Measurements from ENCODE around the gene PKNOX1. TPM values are rescaled to one million over a fixed set of nuclear protein-coding genes. Genes with fewer than 3 reads are reported as not detected.
A peak's percentile ranks its signal among the peaks of the same experiment; 100 is the strongest.
"Not testable (repeated sequence)": the region's sequence is repeated elsewhere in the genome, so short reads cannot be mapped to it uniquely, and the experiment has no call there.

PKNOX1 gene
- total RNA-seq, 1 experiment from 2014 or later: 43.4 TPM

DNA sequence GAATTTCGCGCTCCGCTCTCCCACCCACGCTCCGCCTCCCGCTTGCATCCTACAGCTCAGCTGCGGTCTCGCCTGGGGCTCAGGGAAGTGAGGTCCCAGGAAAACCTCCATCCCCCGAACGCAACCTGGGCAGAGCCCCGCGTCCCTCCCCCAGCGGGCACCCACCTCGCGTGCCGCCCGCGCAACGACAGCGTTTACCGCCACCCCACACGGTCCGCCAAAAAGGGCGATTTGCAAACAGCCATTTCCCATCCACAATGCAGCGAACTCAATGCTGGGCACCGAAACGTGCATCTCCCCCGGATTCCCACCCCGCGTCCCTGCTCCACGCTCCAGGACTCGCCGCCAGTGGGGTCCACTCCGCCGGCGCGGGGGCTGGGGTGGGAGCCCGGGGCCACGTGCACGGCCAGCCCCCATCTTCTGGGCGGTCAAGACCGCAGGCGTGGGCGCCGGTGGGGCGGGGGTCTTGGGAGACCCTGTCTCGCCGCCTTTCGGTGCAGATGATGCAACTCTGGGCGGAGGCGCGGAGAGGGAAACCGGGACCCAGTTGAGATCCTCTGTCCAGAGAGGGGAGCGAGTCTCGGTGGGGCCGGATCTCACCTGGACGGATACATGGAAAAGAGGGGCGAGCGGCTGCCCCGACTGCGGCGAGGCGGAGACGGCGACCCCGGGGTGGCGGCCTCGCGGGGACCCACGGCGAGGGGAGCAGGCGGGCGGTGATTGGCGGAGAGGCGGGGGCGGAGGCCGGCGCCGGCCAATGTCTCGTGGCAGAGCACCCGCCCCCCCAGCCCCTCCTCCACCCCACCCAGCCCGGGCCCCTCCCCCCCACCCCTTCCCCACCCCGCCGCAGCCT is 101.0 kb downstream of the PKNOX1 start, which contains the start of gene CBS:
Gene CBS, minus strand, starts transcription at position 666 of the 853 bp plus-strand sequence. CDS start 3,642 bp downstream, outside the sequence.
- H4K8ac ChIP-seq (replicated peaks; ENCODE audit: insufficient read length, low read depth, low read length); H2BK5ac ChIP-seq (ENCODE audit: insufficient read length, low read length); H4K20me1 ChIP-seq (ENCODE audit: control insufficient read depth, insufficient read depth, insufficient read length); H3K27me3 Mint-ChIP-seq (ENCODE audit: low read depth); H3T11ph ChIP-seq (ENCODE audit: low read length); H3K23ac ChIP-seq (ENCODE audit: insufficient read length, low read depth, low read length); H3K27ac Mint-ChIP-seq; H3K4me1 Mint-ChIP-seq; H3K27me3 ChIP-seq (ENCODE audit: insufficient read depth, low read length); DNase-seq; H3K23me2 ChIP-seq (ENCODE audit: insufficient read length, low read depth, low read length, poor library complexity, severe bottlenecking); H3K14ac ChIP-seq (ENCODE audit: insufficient read depth, low read length); H2BK15ac ChIP-seq (ENCODE audit: low read depth, low read length); H3K79me2 ChIP-seq (ENCODE audit: insufficient read depth, low read length); H2BK12ac ChIP-seq (ENCODE audit: insufficient read length, low read depth, low read length); H3K56ac ChIP-seq (ENCODE audit: insufficient read length, low read depth, low read length); H3K27ac ChIP-seq (ENCODE audit: insufficient read length, low read depth, low read length); H4K91ac ChIP-seq (ENCODE audit: insufficient read length, low read depth, low read length); H2AFZ ChIP-seq (ENCODE audit: low read length); H3K9ac ChIP-seq (ENCODE audit: extremely low read depth, insufficient read length, low read length); H4K5ac ChIP-seq (ENCODE audit: insufficient read length, low read depth, low read length); H2AK5ac ChIP-seq (ENCODE audit: insufficient read length, low read length); H3K36me3 Mint-ChIP-seq (ENCODE audit: insufficient read depth in 1 of 3, low read depth in 3 of 3); H3K9me3 Mint-ChIP-seq; H3K4me2 ChIP-seq (ENCODE audit: insufficient read depth, insufficient read length, low read length); H3K4ac ChIP-seq (ENCODE audit: low read depth, low read length); H3K18ac ChIP-seq (ENCODE audit: insufficient read length, low read depth, low read length); H3K4me1 ChIP-seq (ENCODE audit: insufficient read depth, low read length); H3K79me1 ChIP-seq (ENCODE audit: insufficient read depth, low read depth, low read length, poor library complexity, severe bottlenecking); H2BK120ac ChIP-seq (ENCODE audit: low read depth, low read length, poor library complexity, severe bottlenecking); H2BK20ac ChIP-seq (ENCODE audit: low read depth, low read length, poor library complexity, severe bottlenecking); H3K9me3 ChIP-seq (ENCODE audit: control insufficient read depth, low read depth, low read length): not testable (repeated sequence)
- peak within 1 kb of the TSS in 1 of 2 experiments; percentile 54; a peak in 2 of 5 replicates for H3K4me3 Mint-ChIP-seq
- no CpG with 5 or more reads among the region's 84 CpGs for WGBS (ENCODE audit: extremely low coverage, insufficient read length, low lambda C conversion rate)

DNA sequence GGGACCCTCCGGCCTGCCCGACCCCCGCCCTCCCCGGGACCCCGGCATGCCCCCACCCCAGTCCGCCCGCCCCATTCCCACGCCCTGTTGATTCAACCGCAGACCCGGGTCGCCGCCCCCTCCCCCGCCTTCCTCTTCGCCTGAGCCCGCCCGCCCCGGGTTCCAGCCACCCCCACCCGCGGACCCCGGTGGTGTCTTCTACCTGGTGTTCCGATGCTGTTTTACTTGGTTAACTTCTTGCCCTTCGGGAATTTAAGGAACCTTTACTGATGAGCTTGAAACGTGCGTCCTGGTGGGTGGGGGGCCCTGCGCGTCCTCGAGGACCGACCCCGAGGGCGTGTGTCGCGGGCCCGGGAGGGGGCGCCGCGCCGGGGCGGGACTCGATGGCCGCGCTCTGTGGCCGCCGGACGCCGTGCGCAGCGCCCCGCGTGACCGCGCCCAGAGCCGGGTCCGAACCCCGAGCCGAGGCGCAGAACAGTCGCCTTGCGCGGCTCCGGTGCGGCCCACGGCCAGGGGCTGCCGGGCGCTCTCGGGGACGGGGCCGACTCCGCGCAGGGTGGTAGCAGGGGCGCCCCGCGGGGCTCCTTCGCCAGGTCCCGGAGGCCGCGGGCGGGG is 101.8 kb downstream of the PKNOX1 start:
- not testable (repeated sequence) for H2AFZ ChIP-seq (ENCODE audit: low read length); H3K79me2 ChIP-seq (ENCODE audit: insufficient read depth, low read length); H3K27ac ChIP-seq (ENCODE audit: insufficient read length, low read depth, low read length); H2BK5ac ChIP-seq (ENCODE audit: insufficient read length, low read length); H3K18ac ChIP-seq (ENCODE audit: insufficient read length, low read depth, low read length); H4K5ac ChIP-seq (ENCODE audit: insufficient read length, low read depth, low read length); H4K91ac ChIP-seq (ENCODE audit: insufficient read length, low read depth, low read length); H3K56ac ChIP-seq (ENCODE audit: insufficient read length, low read depth, low read length); H3K14ac ChIP-seq (ENCODE audit: insufficient read depth, low read length); H3T11ph ChIP-seq (ENCODE audit: low read length); H3K79me1 ChIP-seq (ENCODE audit: insufficient read depth, low read depth, low read length, poor library complexity, severe bottlenecking); H3K36me3 Mint-ChIP-seq (ENCODE audit: insufficient read depth in 1 of 3, low read depth in 3 of 3); H2AK5ac ChIP-seq (ENCODE audit: insufficient read length, low read length); H3K27ac Mint-ChIP-seq; H2BK120ac ChIP-seq (ENCODE audit: low read depth, low read length, poor library complexity, severe bottlenecking); H3K23ac ChIP-seq (ENCODE audit: insufficient read length, low read depth, low read length); H3K4me3 Mint-ChIP-seq; DNase-seq; H3K4me2 ChIP-seq (ENCODE audit: insufficient read depth, insufficient read length, low read length); H3K27me3 ChIP-seq (ENCODE audit: insufficient read depth, low read length); H3K4ac ChIP-seq (ENCODE audit: low read depth, low read length); H3K23me2 ChIP-seq (ENCODE audit: insufficient read length, low read depth, low read length, poor library complexity, severe bottlenecking); H3K4me1 ChIP-seq (ENCODE audit: insufficient read depth, low read length); H3K9me3 Mint-ChIP-seq; H4K8ac ChIP-seq (replicated peaks; ENCODE audit: insufficient read length, low read depth, low read length); H4K20me1 ChIP-seq (ENCODE audit: control insufficient read depth, insufficient read depth, insufficient read length); H3K9me3 ChIP-seq (ENCODE audit: control insufficient read depth, low read depth, low read length); H3K4me1 Mint-ChIP-seq; H2BK20ac ChIP-seq (ENCODE audit: low read depth, low read length, poor library complexity, severe bottlenecking); H3K27me3 Mint-ChIP-seq (ENCODE audit: low read depth); H2BK15ac ChIP-seq (ENCODE audit: low read depth, low read length); H3K9ac ChIP-seq (ENCODE audit: extremely low read depth, insufficient read length, low read length); H2BK12ac ChIP-seq (ENCODE audit: insufficient read length, low read depth, low read length)
- WGBS (ENCODE audit: extremely low coverage, insufficient read length, low lambda C conversion rate): no CpG with 5 or more reads among the region's 77 CpGs

All from H9 (cell line).